HEK293T (cell line): ENCODE results near the gene SLC25A21.

ENCODE experiments used
- ARNT ChIP-seq: fragments of 450-650 bp; IDR thresholded peaks from 2 replicates; pipeline ENCODE4 v1.6.1; 2017; ENCODE audit warnings: mild to moderate bottlenecking
- FOXK2 ChIP-seq: fragments of 450-650 bp; IDR thresholded peaks from 2 replicates; pipeline ENCODE4 v1.6.1; 2016; ENCODE audit warnings: mild to moderate bottlenecking
- SUZ12 ChIP-seq: fragments of 450-650 bp; IDR thresholded peaks from 2 replicates; pipeline ENCODE4 v1.6.1; 2016; ENCODE audit warnings: mild to moderate bottlenecking

- TF ChIP-seq SUZ12, result no peak
- no peak for TF ChIP-seq ARNT
- no peak for TF ChIP-seq FOXK2
Measured at GRCh38 chr14:37013078-37013477, 159.3 kb downstream of the SLC25A21 start.
